ENCODE data around the gene RHCG. TPM values are rescaled to one million over a fixed set of nuclear protein-coding genes. Genes with fewer than 3 reads are reported as not detected.

RHCG gene
- total and polyA plus RNA-seq, 2 of the 13 experiments (the other 11 are each of a cell fraction or from before 2014, with no cell fraction given): not detected

DNA sequence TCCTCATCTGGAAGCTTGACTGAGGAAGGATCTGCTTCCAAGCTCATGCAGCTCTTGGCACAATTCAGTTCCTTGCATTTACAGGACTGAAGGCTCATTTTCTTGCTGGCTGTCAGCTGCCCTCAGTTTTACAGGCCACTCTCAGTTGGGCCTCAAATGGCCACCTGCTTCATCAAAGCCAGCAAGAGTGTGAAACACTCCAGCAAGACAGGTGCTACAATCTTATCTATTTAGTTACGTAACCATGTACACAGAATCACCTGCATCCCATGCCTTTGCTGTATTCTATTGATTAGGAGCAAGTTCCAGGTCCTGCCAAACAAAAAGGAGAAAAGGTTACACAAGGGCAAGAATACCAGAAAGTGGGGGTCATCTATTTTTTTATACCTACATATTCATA, 40.8 kb downstream of the RHCG start (continued):
- 0 out of 2 replicates have a peak, but pooled peaks have one; percentile 48 for TF ChIP-seq NFIC (IDR thresholded peaks at IDR 0.05; ENCODE audit: low read length)
- TF ChIP-seq EEA1 (CRISPR knock-in tag; IDR thresholded peaks at IDR 0.05; ENCODE audit: borderline replicate concordance): no peak
- TF ChIP-seq SRY (CRISPR knock-in tag; IDR thresholded peaks at IDR 0.05): no peak; the same call in 1 of the 2 replicates
- peak; percentile 71; the same call in 1 of the 2 replicates for TF ChIP-seq IRX3 (CRISPR knock-in tag; IDR thresholded peaks at IDR 0.05; ENCODE audit: borderline replicate concordance, low read depth)
- TF ChIP-seq TMF1 (CRISPR knock-in tag; IDR thresholded peaks at IDR 0.05; ENCODE audit: low read depth): 0 out of 2 replicates have a peak, but pooled peaks have one; percentile 64
- TF ChIP-seq ZNF530 (CRISPR knock-in tag; IDR thresholded peaks at IDR 0.05; ENCODE audit: low read depth): no peak
- TF ChIP-seq ZNF776 (CRISPR knock-in tag; IDR thresholded peaks at IDR 0.05): no peak
- TF ChIP-seq TBX2 (CRISPR knock-in tag; IDR thresholded peaks at IDR 0.05; ENCODE audit: borderline replicate concordance): peak; percentile 86
- no peak for TF ChIP-seq ZBTB49 (CRISPR knock-in tag; IDR thresholded peaks at IDR 0.05; ENCODE audit: borderline replicate concordance)
- TF ChIP-seq, protein P1, sequence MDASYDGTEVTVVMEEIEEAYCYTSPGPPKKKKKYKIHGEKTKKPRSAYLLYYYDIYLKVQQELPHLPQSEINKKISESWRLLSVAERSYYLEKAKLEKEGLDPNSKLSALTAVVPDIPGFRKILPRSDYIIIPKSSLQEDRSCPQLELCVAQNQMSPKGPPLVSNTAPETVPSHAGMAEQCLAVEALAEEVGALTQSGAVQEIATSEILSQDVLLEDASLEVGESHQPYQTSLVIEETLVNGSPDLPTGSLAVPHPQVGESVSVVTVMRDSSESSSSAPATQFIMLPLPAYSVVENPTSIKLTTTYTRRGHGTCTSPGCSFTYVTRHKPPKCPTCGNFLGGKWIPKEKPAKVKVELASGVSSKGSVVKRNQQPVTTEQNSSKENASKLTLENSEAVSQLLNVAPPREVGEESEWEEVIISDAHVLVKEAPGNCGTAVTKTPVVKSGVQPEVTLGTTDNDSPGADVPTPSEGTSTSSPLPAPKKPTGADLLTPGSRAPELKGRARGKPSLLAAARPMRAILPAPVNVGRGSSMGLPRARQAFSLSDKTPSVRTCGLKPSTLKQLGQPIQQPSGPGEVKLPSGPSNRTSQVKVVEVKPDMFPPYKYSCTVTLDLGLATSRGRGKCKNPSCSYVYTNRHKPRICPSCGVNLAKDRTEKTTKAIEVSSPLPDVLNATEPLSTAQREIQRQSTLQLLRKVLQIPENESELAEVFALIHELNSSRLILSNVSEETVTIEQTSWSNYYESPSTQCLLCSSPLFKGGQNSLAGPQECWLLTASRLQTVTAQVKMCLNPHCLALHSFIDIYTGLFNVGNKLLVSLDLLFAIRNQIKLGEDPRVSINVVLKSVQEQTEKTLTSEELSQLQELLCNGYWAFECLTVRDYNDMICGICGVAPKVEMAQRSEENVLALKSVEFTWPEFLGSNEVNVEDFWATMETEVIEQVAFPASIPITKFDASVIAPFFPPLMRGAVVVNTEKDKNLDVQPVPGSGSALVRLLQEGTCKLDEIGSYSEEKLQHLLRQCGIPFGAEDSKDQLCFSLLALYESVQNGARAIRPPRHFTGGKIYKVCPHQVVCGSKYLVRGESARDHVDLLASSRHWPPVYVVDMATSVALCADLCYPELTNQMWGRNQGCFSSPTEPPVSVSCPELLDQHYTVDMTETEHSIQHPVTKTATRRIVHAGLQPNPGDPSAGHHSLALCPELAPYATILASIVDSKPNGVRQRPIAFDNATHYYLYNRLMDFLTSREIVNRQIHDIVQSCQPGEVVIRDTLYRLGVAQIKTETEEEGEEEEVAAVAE (CRISPR knock-in tag; IDR thresholded peaks at IDR 0.05; ENCODE audit: borderline replicate concordance): no peak
- TF ChIP-seq MTF1 (CRISPR knock-in tag; IDR thresholded peaks at IDR 0.05): no peak
- TF ChIP-seq MED1 (CRISPR knock-in tag; IDR thresholded peaks at IDR 0.05): peak; percentile 49
- TF ChIP-seq THAP8 (CRISPR knock-in tag; IDR thresholded peaks at IDR 0.05; ENCODE audit: borderline replicate concordance): no peak
- TF ChIP-seq NR2C2 (CRISPR knock-in tag; IDR thresholded peaks at IDR 0.05; ENCODE audit: borderline replicate concordance): peak; percentile 31; the same call in 1 of the 2 replicates
- peak; percentile 34; the same call in 1 of the 2 replicates for TF ChIP-seq IRF2 (CRISPR knock-in tag; IDR thresholded peaks at IDR 0.05)
- TF ChIP-seq MAF1 (CRISPR knock-in tag; IDR thresholded peaks at IDR 0.05; ENCODE audit: borderline replicate concordance): no peak
- TF ChIP-seq DR1 (CRISPR knock-in tag; IDR thresholded peaks at IDR 0.05): no peak
- peak; percentile 32; the same call in 1 of the 2 replicates for TF ChIP-seq ZNF746 (CRISPR knock-in tag; IDR thresholded peaks at IDR 0.05)
- no peak for TF ChIP-seq HIVEP1 (CRISPR knock-in tag; IDR thresholded peaks at IDR 0.05)
- peak; percentile 87 for TF ChIP-seq ARNTL (CRISPR knock-in tag; IDR thresholded peaks at IDR 0.05)
- 0 out of 2 replicates have a peak, but pooled peaks have one; percentile 64 for TF ChIP-seq SMAD3 (CRISPR knock-in tag; IDR thresholded peaks at IDR 0.05)
- TF ChIP-seq KDM3A (CRISPR knock-in tag; IDR thresholded peaks at IDR 0.05; ENCODE audit: low read depth): no peak
- TF ChIP-seq ATF7 (IDR thresholded peaks at IDR 0.05): peak; percentile 31; the same call in 1 of the 2 replicates
- no peak for TF ChIP-seq ATF7 (CRISPR knock-in tag; IDR thresholded peaks at IDR 0.05)
- TF ChIP-seq SSRP1 (CRISPR knock-in tag; IDR thresholded peaks at IDR 0.05): no peak
